ENCODE results near the gene KLHDC8B.

DNA sequence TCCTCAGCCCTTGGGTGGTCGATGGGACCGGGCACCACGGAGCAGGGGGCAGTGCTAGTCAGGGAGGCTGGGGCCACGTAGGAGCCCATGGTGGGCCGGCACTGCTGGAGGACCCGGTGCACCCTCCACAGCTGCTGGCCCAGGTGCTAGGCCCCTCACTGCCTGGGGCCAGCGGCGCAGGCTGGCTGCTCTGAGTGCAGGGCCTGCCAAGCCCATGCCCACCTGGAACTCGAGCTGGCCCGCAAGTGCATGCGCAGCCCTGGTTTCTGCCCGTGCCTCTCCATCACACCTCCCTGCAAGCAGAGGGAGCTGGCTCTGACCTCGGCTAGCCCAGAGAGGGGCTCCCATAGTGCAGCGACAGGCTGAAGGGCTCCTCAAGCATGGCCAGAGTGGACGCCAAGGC is 42.1 kb downstream of the KLHDC8B start:
- TF ChIP-seq, protein P1, sequence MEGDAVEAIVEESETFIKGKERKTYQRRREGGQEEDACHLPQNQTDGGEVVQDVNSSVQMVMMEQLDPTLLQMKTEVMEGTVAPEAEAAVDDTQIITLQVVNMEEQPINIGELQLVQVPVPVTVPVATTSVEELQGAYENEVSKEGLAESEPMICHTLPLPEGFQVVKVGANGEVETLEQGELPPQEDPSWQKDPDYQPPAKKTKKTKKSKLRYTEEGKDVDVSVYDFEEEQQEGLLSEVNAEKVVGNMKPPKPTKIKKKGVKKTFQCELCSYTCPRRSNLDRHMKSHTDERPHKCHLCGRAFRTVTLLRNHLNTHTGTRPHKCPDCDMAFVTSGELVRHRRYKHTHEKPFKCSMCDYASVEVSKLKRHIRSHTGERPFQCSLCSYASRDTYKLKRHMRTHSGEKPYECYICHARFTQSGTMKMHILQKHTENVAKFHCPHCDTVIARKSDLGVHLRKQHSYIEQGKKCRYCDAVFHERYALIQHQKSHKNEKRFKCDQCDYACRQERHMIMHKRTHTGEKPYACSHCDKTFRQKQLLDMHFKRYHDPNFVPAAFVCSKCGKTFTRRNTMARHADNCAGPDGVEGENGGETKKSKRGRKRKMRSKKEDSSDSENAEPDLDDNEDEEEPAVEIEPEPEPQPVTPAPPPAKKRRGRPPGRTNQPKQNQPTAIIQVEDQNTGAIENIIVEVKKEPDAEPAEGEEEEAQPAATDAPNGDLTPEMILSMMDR (conservative IDR thresholded peaks at IDR 0.05 in 1 of 2, IDR thresholded peaks at IDR 0.05 in 1 of 2; ENCODE audit: low read depth in 1 of 2, low read length in 2 of 2) = no peak
- no peak for TF ChIP-seq EZH2 (IDR thresholded peaks at IDR 0.05; ENCODE audit: low read length, missing control alignments)
